ENCODE data around the gene FSTL4. TPM values are rescaled to one million over a fixed set of nuclear protein-coding genes. Genes with fewer than 3 reads are reported as not detected.

FSTL4 gene
- total RNA-seq, 2 donors from 2014 or later: 0.46 TPM; not detected in 1

DNA sequence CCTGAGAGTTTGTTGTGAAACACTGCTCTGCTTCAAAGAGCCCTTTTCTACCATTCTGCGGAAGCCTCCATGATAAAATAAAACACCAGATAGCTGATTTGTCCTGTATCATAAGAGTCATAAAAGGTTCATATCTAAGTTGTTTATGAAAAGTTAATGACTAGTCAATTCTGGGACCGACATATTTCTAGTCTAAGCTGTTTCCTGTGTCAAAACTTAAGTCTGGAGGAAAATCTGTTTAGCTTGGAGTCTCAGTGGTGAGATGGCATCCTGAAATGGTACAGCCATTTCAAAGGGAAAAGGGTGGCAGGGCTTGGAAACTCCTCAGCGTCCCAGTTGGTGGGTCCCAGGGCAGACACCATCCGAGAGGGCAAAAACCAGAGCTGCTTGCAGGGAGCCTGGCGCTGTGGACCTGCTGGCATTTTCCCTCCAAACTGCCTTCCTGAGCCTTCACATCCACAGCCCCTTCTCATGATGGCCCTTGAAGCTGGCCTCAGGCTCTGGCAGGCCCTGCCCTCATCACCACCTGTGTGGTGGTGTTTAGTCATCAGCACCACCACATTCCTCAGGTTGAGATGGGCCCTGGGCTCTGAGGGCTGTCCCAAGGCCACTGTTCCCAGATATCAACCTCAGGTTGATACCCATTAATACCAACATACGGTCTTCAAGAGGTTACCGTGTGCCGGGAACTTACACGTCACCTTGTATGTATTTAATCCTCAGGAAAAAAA lies 376.5 kb downstream of the FSTL4 start:
- intact Hi-C loops (cut with DNase I): no loop called here
- DNase-seq (ENCODE audit: low spot score): no peak

DNA sequence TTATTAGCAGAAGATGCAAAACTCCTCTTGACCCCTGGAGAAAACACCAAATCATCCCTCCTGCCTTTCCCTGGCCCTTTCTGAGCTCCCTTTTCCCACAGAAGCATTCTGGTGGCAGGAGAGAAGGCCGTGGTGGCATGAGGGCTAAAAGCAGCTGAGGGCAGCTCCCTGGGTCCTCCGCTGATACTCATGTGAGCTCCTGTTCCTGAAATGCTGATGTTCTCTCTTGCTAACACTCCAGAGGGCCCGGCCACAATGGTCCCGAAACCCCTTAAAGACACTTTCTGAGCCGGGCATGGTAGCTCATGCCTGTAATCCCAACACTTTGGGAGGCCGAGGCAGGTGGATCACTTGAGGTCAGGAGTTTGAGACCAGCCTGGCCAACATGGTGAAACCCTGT lies 377.4 kb downstream of the FSTL4 start:
- DNase-seq (ENCODE audit: low spot score): no peak

GRCh38 chr5:133234273-133234672 lies 378.1 kb downstream of the FSTL4 start:
- peak; percentile 52 for DNase-seq (ENCODE audit: low spot score)
- intact Hi-C loops (cut with DNase I): no loop called here

More for the DNA sequence above, 377.4 kb downstream of the FSTL4 start:
- intact Hi-C loops (cut with DNase I): no loop called here

GRCh38 chr5:133233616-133234015 lies 378.7 kb downstream of the FSTL4 start:
- intact Hi-C loops (cut with DNase I): no loop called here
- peak; percentile 53 for DNase-seq (ENCODE audit: low spot score)

DNA sequence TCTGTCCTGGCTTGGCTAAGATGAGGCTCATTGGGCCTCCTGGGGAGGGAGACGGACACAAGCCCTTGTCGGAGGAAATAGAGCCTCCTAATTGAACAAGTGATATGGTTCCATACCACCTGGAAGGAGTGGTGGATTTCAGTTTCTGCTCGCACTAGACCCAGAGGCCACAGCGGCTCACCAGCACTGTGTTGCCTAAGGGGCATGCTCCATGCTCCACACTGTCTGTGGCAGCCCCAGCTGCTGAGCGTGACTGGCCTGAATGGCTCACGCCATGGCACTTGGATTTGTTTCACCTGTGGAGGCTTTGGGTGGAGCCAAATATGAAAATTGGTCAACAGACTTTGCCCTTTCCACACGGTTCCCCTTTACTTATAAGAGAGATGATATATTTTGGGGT lies 379.4 kb downstream of the FSTL4 start:
- peak; percentile 34 for DNase-seq (ENCODE audit: low spot score)
- intact Hi-C loops (cut with DNase I): no loop called here

DNA sequence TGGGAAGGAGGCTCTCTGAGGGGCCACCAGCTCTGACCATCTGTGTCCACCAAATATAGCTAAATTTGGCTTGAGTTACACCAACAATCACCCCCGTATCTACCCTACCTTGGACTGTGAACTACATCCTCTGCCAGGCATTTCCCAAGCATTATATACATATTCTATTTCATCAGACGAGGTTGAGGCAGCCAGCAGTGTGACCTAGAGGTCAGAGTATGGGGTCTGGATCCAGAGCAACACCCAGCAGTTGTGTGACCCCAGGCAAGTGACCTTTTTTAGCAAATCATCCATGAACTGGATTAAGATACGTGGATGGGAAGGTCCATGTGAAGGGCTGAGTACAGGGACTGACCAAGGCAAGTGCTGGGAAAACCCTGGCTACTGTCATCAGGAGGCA lies 379.9 kb downstream of the FSTL4 start:
- DNase-seq (ENCODE audit: low spot score): peak; percentile 11
- intact Hi-C loops (cut with DNase I): no loop called here

- intact Hi-C loops (cut with DNase I): no loop called here
- peak; percentile 55 for DNase-seq (ENCODE audit: low spot score)
Observed at GRCh38 chr5:133232011-133232410, 380.3 kb downstream of the FSTL4 start.

DNA sequence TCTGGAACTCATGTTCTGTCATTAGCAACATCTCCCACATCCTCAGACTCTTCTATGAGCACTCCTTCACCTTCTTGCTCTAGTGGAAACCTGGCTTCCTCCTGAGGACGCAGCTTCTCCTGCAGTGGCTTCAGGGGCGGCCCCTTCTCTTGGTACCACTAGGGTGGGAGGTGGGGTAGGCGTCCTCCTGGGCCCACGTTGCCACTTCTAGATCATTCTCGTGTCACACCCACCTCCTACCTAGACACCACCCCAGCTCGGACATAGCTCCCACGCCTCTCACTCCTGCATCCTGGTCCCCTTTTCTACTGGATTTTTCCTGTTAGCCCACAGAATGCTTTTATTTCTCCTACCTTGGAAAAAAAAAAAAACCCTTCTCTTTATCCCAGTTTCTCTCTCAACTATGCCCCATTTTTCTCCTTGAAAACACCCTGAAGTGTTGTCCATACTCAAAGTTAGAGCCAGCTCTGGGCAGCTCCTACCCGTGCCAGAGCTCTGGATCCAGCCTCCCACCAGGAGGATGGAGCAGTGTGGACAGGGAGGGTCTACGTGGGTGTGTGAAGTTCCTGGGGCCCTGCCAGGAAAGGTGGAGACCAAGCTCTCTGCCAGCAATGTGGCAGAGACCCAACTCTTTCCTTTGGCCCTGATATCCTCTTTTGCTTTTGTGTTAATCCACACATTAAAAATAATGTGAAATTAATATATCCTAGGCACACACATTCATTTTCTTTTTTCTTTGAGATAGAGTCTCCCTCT lies 381.3 kb downstream of the FSTL4 start:
- DNase-seq (ENCODE audit: low spot score): peak; percentile 19
- intact Hi-C loops (cut with DNase I): no loop called here

GRCh38 chr5:133229931-133230664 lies 382.2 kb downstream of the FSTL4 start:
- intact Hi-C loops (cut with DNase I): no loop called here
- peak; percentile 16 for DNase-seq (ENCODE audit: low spot score)

DNA sequence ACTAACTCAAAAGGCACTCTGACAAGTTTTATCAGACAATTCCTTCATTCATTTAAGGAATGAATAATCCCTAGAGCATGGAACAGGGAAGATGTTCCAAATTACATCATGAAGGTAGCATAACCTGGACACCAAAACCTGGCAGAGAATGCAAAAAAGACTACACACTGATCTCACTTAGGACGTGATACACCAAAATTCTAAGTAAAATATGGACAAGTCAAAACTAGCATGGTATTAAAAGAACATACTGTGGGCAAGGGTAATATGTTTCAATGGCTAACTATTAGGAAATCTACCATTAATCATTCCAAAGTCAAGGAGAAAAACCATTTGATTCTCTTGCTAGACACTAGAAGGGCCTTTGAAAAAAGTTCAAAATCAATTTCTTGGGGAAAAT lies 384.0 kb downstream of the FSTL4 start:
- intact Hi-C loops (cut with DNase I): no loop called here
- DNase-seq (ENCODE audit: low spot score): no peak

- peak; percentile 23 for DNase-seq (ENCODE audit: low spot score)
- intact Hi-C loops (cut with DNase I): no loop called here
Observed at GRCh38 chr5:133227897-133228296, 384.4 kb downstream of the FSTL4 start.

DNA sequence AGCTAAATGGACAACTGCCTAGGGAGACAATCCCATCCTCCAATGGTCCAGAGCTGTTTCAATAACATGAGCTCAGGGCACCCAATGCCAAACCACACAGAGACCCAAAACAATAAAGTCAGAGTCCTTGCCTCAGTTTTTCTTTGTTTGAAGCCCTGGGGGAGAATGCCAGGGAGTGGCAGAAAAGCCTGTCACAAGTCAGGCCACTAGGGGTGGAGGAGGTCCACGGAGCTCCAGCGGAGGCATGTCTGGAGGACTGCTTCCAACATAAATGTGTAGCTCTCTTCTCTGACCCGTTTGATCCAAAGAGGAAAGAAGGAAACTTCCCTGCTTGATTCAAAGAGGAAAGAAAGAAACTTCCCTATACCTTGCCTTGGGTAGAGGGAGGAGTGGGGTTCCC lies 385.3 kb downstream of the FSTL4 start:
- DNase-seq (ENCODE audit: low spot score): no peak
- intact Hi-C loops (cut with DNase I): no loop called here

DNA sequence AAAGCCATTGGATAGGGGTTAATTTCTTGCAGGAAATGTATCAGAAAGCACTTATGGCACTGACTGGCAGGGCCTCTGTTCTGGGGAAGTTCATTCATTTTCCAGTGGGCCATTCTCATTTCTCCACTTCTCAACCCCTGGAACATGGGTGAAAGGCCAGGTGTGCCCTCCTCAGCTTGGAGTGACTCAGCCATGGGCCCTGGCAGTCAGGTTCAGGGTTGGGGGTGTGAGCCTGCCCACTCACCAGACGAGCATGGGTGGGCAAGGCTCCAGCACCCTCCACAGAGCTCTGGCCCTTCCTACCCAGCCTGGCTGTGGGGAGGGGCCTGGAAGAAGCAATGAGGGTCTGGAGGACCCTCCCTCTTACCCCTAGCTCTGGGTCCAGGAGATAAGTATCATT lies 386.2 kb downstream of the FSTL4 start:
- no peak for DNase-seq (ENCODE audit: low spot score)
- intact Hi-C loops (cut with DNase I): no loop called here

GRCh38 chr5:133225671-133226152 lies 386.6 kb downstream of the FSTL4 start:
- intact Hi-C loops (cut with DNase I): no loop called here
- no peak for DNase-seq (ENCODE audit: low spot score)

GRCh38 chr5:133222979-133223378 lies 389.4 kb downstream of the FSTL4 start:
- intact Hi-C loops (cut with DNase I): no loop called here
- DNase-seq (ENCODE audit: low spot score): no peak

DNA sequence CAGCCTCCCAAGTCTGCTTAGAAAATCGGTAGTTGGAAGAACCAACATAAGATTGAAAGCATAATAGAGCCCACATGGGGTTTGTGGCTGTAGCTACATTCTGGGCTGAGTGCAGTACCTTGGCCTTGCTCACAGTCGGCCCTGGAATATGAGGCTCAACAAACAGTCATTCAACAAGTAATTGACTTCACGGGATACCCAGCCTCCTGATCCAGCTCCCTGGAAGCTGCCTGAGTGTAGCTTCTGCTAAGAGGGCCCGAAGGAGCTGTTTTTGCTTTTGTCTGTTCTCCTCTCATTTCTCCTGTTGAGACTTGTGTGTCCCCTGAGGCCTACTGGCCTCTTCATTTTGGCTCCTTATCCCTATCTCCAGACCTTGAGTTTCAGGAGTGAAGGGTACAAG lies 389.8 kb downstream of the FSTL4 start:
- DNase-seq (ENCODE audit: low spot score): no peak
- intact Hi-C loops (cut with DNase I): no loop called here

DNA sequence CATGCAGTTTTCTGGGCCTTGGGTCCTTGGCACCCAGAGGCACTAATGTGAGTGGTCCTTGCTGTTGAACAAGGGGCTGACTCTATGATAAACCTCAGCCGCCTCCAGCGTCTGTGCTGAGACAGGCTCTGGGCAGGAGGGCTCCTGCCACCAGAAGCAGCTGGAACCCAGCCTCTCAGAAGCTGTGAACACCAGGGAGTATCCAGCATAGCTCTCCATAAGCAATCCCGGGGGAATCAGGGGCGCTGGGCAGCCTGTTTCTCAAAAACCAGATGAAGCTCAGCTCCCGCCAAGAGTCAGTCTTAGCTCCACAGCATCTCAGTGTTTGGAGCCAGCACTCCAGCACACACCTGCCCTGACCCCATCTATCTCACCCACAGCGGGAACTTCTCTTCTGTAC lies 390.3 kb downstream of the FSTL4 start:
- intact Hi-C loops (cut with DNase I): no loop called here
- DNase-seq (ENCODE audit: low spot score): no peak

- no peak for DNase-seq (ENCODE audit: low spot score)
- intact Hi-C loops (cut with DNase I): no loop called here
Observed at GRCh38 chr5:133220851-133221674, 391.3 kb downstream of the FSTL4 start.

- intact Hi-C loops (cut with DNase I): no loop called here
- DNase-seq (ENCODE audit: low spot score): no peak
Observed at GRCh38 chr5:133219296-133219695, 393.0 kb downstream of the FSTL4 start.
